Liver (tissue), 9 donors: Measurements from ENCODE around the gene TACR1. TPM values are rescaled to one million over a fixed set of nuclear protein-coding genes. Genes with fewer than 3 reads are reported as not detected.

Source experiments
- DNase-seq: peaks from one replicate; pipeline ENCODE4 v3.0.0-alpha.2; 2017; ENCODE audit warnings: low spot score
- H3K27ac ChIP-seq, 2 donors: one replicate each; pipeline ENCODE4 v1.7.0; 2013; ENCODE audit warnings: inconsistent platforms in 2 of 2, low read length in 2 of 2, control low read depth in 1 of 2, low read depth in 1 of 2, mild to moderate bottlenecking in 1 of 2
- H3K27me3 ChIP-seq, 4 donors: one replicate each; pipeline versions ENCODE4 v1.6.1 to v1.7.0; 2013; ENCODE audit warnings: low read length in 3 of 4, inconsistent platforms in 1 of 4, mild to moderate bottlenecking in 1 of 4, moderate library complexity in 1 of 4; ENCODE audit not compliant: control insufficient read depth in 4 of 4, insufficient read depth in 4 of 4
- H3K36me3 ChIP-seq, 4 donors: one replicate each; pipeline versions ENCODE4 v1.6.1 to v1.7.0; 2013; ENCODE audit warnings: low read length in 3 of 4, mild to moderate bottlenecking in 3 of 4, low read depth in 1 of 4, moderate library complexity in 1 of 4; ENCODE audit not compliant: control insufficient read depth in 4 of 4, insufficient read depth in 3 of 4
- H3K4me1 ChIP-seq, 4 donors: one replicate each; pipeline versions ENCODE4 v1.6.1 to v1.7.0; 2013; ENCODE audit warnings: low read length in 3 of 4, mild to moderate bottlenecking in 3 of 4, moderate library complexity in 1 of 4; ENCODE audit not compliant: control insufficient read depth in 4 of 4, insufficient read depth in 4 of 4
- H3K4me3 ChIP-seq, 3 donors: one replicate each; pipeline versions ENCODE4 v1.6.1 to v1.7.0; 2013; ENCODE audit warnings: low read length in 3 of 3, control low read depth in 1 of 3, low read depth in 1 of 3, mild to moderate bottlenecking in 1 of 3
- H3K9ac ChIP-seq, 2 donors: one replicate each; pipeline ENCODE4 v1.7.0; 2013; ENCODE audit warnings: low read length in 2 of 2, mild to moderate bottlenecking in 2 of 2, moderate library complexity in 2 of 2, control low read depth in 1 of 2, low read depth in 1 of 2
- H3K9me3 ChIP-seq, 4 donors: one replicate each; pipeline versions ENCODE4 v1.6.1 to v1.7.0; 2013; ENCODE audit warnings: low read length in 3 of 4; ENCODE audit not compliant: control insufficient read depth in 4 of 4
- EGR1 ChIP-seq, 2 donors: IDR thresholded peaks; 2 replicates each; pipeline ENCODE4 v1.6.1; 2016 to 2018; ENCODE audit warnings: antibody characterized with exemption in 2 of 2, low read depth in 2 of 2
- FOXA1 ChIP-seq: IDR thresholded peaks from 2 replicates; pipeline ENCODE4 v1.6.1; 2016; ENCODE audit warnings: antibody characterized with exemption
- FOXA2 ChIP-seq: IDR thresholded peaks from 2 replicates; pipeline ENCODE4 v1.6.1; 2016; ENCODE audit warnings: antibody characterized with exemption
- GABPA ChIP-seq, 2 donors: IDR thresholded peaks in 1 of 2; conservative IDR thresholded peaks in 1 of 2; 2 replicates each; pipeline ENCODE4 v1.6.1; 2016; ENCODE audit warnings: antibody characterized with exemption in 2 of 2, mild to moderate bottlenecking in 1 of 2, moderate library complexity in 1 of 2
- HNF4A ChIP-seq, 2 donors: conservative IDR thresholded peaks; 2 replicates each; pipeline ENCODE4 v1.6.1; 2016; ENCODE audit warnings: antibody characterized with exemption in 2 of 2, mild to moderate bottlenecking in 2 of 2
- HNF4G ChIP-seq: IDR thresholded peaks from 2 replicates; pipeline ENCODE4 v1.6.1; 2016; ENCODE audit warnings: antibody characterized with exemption
- NR2F2 ChIP-seq: IDR thresholded peaks from 2 replicates; pipeline ENCODE4 v1.6.1; 2016; ENCODE audit warnings: antibody characterized with exemption
- RAD21 ChIP-seq, 2 donors: IDR thresholded peaks; 2 replicates each; pipeline ENCODE4 v1.6.1; 2016; ENCODE audit warnings: antibody characterized with exemption in 2 of 2, mild to moderate bottlenecking in 2 of 2
- RXRA ChIP-seq, 2 donors: IDR thresholded peaks; 2 replicates each; pipeline ENCODE4 v1.6.1; 2017 to 2018; ENCODE audit warnings: antibody characterized with exemption in 2 of 2, mild to moderate bottlenecking in 1 of 2
- SP1 ChIP-seq: IDR thresholded peaks from 2 replicates; pipeline ENCODE4 v1.6.1; 2018; ENCODE audit warnings: antibody characterized with exemption, mild to moderate bottlenecking
- YY1 ChIP-seq: IDR thresholded peaks from 2 replicates; pipeline ENCODE4 v1.6.1; 2016; ENCODE audit warnings: antibody characterized with exemption, mild to moderate bottlenecking
- WGBS: extraction: QIAGEN DNeasy Blood & Tissue Kit; methylation state at CpG from one replicate; pipeline ENCODE4 v1.1.7; 2013; 5-methylcytosine and 5-hydroxymethylcytosine counted together
- polyA plus RNA-seq, 2 donors: library from polyadenylated mRNA; stranded (reverse) in 1 of 2; unstranded in 1 of 2; fragments of 200-250 nt in 1 of 2; fragments of >200 nt in 1 of 2; fragmentation: Nextera tagmentation in 1 of 2; extraction: Ambion mirVana in 1 of 2; gene quantifications; one replicate each; pipeline versions ENCODE4 v1.2.1 to v1.2.3, GENCODE V29; 2013 to 2015
- total RNA-seq, 2 donors: library from RNA; depleted of rRNA; stranded (reverse); fragments of >200 nt; gene quantifications; one replicate each; pipeline ENCODE4 v1.2.3, GENCODE V29; 2014
- TF ChIP-seq, protein P1 (sequence below): IDR thresholded peaks from 2 replicates; pipeline ENCODE4 v1.6.1; 2016; ENCODE audit warnings: antibody characterized with exemption
- TF ChIP-seq, protein P2 (sequence below): IDR thresholded peaks from 2 replicates; pipeline ENCODE4 v1.6.1; 2016; ENCODE audit warnings: antibody characterized with exemption
- TF ChIP-seq, protein P3 (sequence below): IDR thresholded peaks from 2 replicates; pipeline ENCODE4 v1.6.1; 2016; ENCODE audit warnings: antibody characterized with exemption, mild to moderate bottlenecking
- donor health status: healthy.
- donor health status: healthy.
- donor health status: healthy.
- donor health status: healthy.
- donor health status: healthy.

The TACR1 gene
- total and polyA plus RNA-seq, 4 donors: 0.02 to 0.84 (median 0.14) TPM; not detected in 1

DNA sequence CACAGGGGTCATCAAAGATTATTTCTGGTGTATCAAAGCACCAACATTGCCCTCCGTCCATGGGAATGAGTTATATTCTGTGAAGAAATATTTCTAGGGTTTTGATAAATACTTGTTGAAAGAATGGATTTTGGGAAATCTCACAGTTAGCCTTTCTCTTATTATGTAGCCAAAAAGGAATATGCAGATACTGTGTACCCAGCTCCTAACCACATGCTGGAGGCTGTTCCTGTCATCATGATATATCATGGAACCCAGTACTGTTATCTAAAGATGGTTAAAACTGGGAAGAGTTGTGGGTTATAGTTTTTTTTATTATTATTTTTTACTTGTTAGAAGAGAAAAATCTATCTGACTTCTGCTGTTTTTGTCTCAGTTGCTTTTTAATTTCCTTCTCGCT, 158.1 kb downstream of the TACR1 start (continued):
- TF ChIP-seq FOXA1: no peak
- no peak for TF ChIP-seq RAD21 (IDR thresholded peaks at IDR 0.05)
- no peak for TF ChIP-seq FOXA2
- TF ChIP-seq, protein P1, sequence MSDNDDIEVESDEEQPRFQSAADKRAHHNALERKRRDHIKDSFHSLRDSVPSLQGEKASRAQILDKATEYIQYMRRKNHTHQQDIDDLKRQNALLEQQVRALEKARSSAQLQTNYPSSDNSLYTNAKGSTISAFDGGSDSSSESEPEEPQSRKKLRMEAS: no peak
- no peak for TF ChIP-seq GABPA (IDR thresholded peaks at IDR 0.05 in 1 of 2, conservative IDR thresholded peaks at IDR 0.05 in 1 of 2)

GRCh38 chr2:75035444-75036353, 163.6 kb downstream of the TACR1 start:
- peak; percentile 47 for TF ChIP-seq NR2F2
- TF ChIP-seq, protein P1: no peak
- no peak overlapping the region for H3K9ac ChIP-seq
- H3K4me1 ChIP-seq: no peaks in the 10 kb centered on the region
- H3K27me3 ChIP-seq: no peaks in the 10 kb centered on the region
- no peak overlapping the region for H3K4me3 ChIP-seq
- WGBS: 75% methylated on average over 3 of the region's 3 CpGs
- no peaks in the 10 kb centered on the region for H3K36me3 ChIP-seq
- H3K27ac ChIP-seq: no peak overlapping the region
- DNase-seq: no peak
- no peaks in the 10 kb centered on the region for H3K9me3 ChIP-seq

GRCh38 chr2:75033516-75033915, 165.8 kb downstream of the TACR1 start:
- no peak for DNase-seq
- no peak for TF ChIP-seq HNF4A (conservative IDR thresholded peaks at IDR 0.05)
- no peak for TF ChIP-seq EGR1 (IDR thresholded peaks at IDR 0.05; ENCODE audit: low read depth in 2 of 2)
- H3K4me1 ChIP-seq: no peaks in the 10 kb centered on the region
- H3K27me3 ChIP-seq: no peaks in the 10 kb centered on the region
- 74% methylated on average over 2 of the region's 2 CpGs for WGBS
- H3K27ac ChIP-seq: no peak overlapping the region
- no peak overlapping the region for H3K9ac ChIP-seq
- H3K36me3 ChIP-seq: no peaks in the 10 kb centered on the region
- no peak overlapping the region for H3K4me3 ChIP-seq
- no peaks in the 10 kb centered on the region for H3K9me3 ChIP-seq

- H3K9me3 ChIP-seq: no peaks in the 10 kb centered on the region
- H3K9ac ChIP-seq: no peak overlapping the region
- no peaks in the 10 kb centered on the region for H3K27me3 ChIP-seq
- H3K27ac ChIP-seq: no peak overlapping the region
- no peaks in the 10 kb centered on the region for H3K36me3 ChIP-seq
- no peaks in the 10 kb centered on the region for H3K4me1 ChIP-seq
- no peak overlapping the region for H3K4me3 ChIP-seq
- WGBS: 94% methylated on average over 5 of the region's 5 CpGs
- no peak for DNase-seq
- TF ChIP-seq FOXA2 (no peak), SP1 (no peak), RXRA (IDR thresholded peaks at IDR 0.05) (no peak), YY1 (no peak), HNF4A (conservative IDR thresholded peaks at IDR 0.05) (no peak), HNF4G (no peak), EGR1 (IDR thresholded peaks at IDR 0.05; ENCODE audit: low read depth in 2 of 2) (no peak), RAD21 (IDR thresholded peaks at IDR 0.05) (no peak)
- TF ChIP-seq, protein P2, sequence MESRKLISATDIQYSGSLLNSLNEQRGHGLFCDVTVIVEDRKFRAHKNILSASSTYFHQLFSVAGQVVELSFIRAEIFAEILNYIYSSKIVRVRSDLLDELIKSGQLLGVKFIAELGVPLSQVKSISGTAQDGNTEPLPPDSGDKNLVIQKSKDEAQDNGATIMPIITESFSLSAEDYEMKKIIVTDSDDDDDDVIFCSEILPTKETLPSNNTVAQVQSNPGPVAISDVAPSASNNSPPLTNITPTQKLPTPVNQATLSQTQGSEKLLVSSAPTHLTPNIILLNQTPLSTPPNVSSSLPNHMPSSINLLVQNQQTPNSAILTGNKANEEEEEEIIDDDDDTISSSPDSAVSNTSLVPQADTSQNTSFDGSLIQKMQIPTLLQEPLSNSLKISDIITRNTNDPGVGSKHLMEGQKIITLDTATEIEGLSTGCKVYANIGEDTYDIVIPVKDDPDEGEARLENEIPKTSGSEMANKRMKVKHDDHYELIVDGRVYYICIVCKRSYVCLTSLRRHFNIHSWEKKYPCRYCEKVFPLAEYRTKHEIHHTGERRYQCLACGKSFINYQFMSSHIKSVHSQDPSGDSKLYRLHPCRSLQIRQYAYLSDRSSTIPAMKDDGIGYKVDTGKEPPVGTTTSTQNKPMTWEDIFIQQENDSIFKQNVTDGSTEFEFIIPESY: no peak
- TF ChIP-seq, protein P1: no peak
- TF ChIP-seq, protein P3, sequence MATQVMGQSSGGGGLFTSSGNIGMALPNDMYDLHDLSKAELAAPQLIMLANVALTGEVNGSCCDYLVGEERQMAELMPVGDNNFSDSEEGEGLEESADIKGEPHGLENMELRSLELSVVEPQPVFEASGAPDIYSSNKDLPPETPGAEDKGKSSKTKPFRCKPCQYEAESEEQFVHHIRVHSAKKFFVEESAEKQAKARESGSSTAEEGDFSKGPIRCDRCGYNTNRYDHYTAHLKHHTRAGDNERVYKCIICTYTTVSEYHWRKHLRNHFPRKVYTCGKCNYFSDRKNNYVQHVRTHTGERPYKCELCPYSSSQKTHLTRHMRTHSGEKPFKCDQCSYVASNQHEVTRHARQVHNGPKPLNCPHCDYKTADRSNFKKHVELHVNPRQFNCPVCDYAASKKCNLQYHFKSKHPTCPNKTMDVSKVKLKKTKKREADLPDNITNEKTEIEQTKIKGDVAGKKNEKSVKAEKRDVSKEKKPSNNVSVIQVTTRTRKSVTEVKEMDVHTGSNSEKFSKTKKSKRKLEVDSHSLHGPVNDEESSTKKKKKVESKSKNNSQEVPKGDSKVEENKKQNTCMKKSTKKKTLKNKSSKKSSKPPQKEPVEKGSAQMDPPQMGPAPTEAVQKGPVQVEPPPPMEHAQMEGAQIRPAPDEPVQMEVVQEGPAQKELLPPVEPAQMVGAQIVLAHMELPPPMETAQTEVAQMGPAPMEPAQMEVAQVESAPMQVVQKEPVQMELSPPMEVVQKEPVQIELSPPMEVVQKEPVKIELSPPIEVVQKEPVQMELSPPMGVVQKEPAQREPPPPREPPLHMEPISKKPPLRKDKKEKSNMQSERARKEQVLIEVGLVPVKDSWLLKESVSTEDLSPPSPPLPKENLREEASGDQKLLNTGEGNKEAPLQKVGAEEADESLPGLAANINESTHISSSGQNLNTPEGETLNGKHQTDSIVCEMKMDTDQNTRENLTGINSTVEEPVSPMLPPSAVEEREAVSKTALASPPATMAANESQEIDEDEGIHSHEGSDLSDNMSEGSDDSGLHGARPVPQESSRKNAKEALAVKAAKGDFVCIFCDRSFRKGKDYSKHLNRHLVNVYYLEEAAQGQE: no peak
These were observed 167.2 kb downstream of the TACR1 start for GRCh38 chr2:75031906-75032803.
